GM12891 (cell line): ENCODE data around the gene MRTFB.

Experiments used
- POLR2A ChIP-seq: IDR thresholded peaks from 2 replicates; pipeline ENCODE4 v1.6.1; 2011; ENCODE audit warnings: low read depth, low read length, control low read depth
- POLR2AphosphoS5 ChIP-seq: IDR thresholded peaks from 2 replicates; pipeline ENCODE4 v1.6.1; 2011; ENCODE audit warnings: low read depth, low read length, control low read depth
- TAF1 ChIP-seq: IDR thresholded peaks from 2 replicates; pipeline ENCODE4 v1.6.1; 2011; ENCODE audit warnings: low read depth, low read length, control low read depth

GRCh38 chr16:14037960-14038359 is 33.2 kb upstream of the MRTFB start:
- TF ChIP-seq POLR2A (no peak), POLR2AphosphoS5 (no peak), TAF1 (no peak)
